ENCODE measurements around the gene TNFAIP8L3.
"Not testable (repeated sequence)": the region's sequence is repeated elsewhere in the genome, so short reads cannot be mapped to it uniquely, and the experiment has no call there.

Gene TNFAIP8L3

DNA sequence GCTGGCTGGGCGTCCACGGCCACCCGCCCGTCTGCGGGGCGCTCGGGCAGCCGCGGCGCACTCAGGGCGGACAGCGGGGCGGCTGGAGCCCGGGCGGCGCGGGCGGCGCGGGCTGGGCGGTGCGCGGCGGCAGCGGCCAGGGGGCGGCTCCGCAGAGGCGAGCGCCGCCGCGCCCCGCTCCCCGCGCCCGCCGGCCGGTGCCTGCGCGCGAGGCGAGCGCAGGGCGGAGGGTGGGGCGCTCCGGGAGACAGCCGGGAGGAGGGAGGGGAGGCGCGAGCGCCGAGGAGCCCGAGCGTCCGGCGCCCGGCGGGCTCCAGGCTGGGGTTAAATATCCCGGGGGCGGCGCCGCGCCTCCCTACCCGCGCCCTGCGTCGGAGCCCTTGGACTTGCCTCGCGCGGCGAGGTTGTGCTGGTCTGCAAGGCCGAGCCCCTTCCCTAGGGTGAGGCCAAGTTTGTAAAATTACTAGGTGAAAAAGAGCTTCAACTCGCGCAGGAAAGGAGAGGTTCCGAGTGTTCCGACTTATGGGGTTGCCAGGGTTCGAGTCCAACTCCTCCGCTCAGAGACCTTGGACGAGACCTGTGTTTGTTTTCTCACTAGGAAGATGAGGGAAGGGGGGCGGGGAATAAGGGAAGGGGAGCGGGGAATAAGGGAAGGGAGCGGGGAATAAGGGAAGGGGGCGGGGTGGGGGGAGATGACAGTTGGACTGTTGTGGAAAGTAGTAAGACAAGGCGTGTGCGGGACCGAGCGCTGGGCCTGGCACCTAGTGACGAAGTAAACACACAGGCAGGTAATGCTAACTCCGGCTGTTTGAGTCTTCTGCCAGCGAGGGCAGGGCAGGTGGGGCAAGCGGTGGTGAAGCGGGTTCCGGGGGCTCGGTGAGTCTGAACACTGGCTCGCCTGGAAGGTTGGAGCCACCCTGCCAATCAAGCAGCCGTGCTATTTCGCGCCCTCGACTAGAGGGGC lies at the start of gene TNFAIP8L3:
Gene TNFAIP8L3, minus strand, starts transcription at position 301 of the 964 bp plus-strand sequence. CDS start 311 bp downstream, outside the sequence.
- peak; percentile 7 for DNase-seq

GRCh38 chr15:51144021-51144532 lies 49.4 kb upstream of the TNFAIP8L3 start:
- no peak for DNase-seq

DNA sequence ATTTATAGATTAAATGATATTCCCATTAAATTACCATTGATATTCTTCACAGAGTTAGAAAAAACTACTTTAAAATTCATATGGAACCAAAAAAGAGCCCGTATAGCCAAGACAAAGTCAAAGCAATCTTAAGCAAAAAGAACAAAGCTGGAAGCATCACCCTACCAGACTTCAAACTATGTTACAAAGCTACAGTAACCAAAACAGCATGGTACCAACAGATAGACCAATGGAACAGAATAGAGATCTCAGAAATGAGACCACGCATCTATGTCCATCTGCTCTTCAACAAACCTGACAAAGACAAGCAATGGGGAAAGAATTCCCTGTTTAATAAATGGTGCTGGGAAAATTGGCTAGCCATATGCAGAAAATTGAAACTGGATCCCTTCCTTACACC lies 45.6 kb upstream of the TNFAIP8L3 start:
- not testable (repeated sequence) for DNase-seq

- DNase-seq: no peak
Measured at GRCh38 chr15:51139091-51139490, 44.4 kb upstream of the TNFAIP8L3 start.

DNA sequence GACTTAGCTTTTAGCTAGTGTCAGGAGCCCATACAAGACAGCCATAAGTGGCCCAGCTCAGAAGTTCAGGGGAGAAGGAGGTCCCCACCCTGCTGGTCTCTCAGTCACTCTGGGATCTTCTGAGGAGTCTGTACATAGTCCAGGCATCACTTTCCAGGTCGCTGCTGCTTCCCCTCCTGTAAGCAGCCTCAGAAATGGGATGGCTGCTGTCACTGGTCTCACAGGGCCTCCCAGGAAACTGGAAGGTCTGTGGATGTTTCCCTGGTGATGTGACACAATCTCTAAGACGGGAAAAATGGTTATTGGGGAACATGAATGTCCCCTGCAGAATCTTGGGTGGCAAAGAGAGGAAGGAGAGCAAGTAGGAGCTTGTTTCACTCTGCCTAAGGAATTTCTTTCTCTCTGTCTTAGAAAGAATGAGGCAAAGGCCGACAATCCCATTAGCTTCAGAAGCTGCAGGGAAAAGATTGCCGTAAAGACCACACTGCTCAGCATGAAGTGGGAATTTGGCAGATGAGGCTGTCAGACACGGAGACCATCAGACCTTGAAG lies 43.2 kb upstream of the TNFAIP8L3 start:
- DNase-seq: no peak

- no peak for DNase-seq
Measured at GRCh38 chr15:51137024-51137423, 42.3 kb upstream of the TNFAIP8L3 start.

GRCh38 chr15:51135276-51135675 lies 40.6 kb upstream of the TNFAIP8L3 start:
- no peak for DNase-seq

GRCh38 chr15:51134416-51135199 lies 39.9 kb upstream of the TNFAIP8L3 start:
- no peak for DNase-seq

DNA sequence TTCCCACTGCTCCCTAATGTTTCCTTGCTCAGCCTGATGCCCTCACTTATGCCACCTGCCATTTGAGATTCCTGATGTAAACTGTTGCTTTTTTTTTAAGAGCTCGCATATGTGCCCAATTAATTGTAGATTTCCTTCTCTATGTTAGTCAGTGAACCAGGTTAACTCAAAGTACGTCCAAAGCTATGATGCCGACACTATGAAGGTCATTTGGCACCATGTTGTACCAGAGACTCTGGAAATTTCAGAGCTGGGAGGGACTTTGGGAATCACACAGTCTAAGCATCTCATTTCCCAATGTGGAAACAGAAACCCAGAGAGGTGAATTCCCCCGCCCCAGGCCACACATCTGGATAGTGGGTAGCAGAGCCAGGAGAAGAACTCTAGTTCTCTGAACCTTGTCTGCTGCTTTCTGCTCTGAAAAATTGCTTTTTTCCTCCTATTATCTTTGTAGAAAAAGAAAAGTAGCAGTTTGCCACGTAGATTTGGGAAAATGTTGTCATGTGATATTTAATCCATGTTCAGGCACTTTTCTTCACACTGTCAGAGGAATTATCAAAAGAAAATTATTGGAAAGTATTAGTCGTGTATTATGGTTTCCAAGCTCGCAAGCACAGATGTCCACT lies 38.5 kb upstream of the TNFAIP8L3 start:
- no peak for DNase-seq

- peak; percentile 6 for DNase-seq
Measured at GRCh38 chr15:51132384-51133139, 37.9 kb upstream of the TNFAIP8L3 start.

DNA sequence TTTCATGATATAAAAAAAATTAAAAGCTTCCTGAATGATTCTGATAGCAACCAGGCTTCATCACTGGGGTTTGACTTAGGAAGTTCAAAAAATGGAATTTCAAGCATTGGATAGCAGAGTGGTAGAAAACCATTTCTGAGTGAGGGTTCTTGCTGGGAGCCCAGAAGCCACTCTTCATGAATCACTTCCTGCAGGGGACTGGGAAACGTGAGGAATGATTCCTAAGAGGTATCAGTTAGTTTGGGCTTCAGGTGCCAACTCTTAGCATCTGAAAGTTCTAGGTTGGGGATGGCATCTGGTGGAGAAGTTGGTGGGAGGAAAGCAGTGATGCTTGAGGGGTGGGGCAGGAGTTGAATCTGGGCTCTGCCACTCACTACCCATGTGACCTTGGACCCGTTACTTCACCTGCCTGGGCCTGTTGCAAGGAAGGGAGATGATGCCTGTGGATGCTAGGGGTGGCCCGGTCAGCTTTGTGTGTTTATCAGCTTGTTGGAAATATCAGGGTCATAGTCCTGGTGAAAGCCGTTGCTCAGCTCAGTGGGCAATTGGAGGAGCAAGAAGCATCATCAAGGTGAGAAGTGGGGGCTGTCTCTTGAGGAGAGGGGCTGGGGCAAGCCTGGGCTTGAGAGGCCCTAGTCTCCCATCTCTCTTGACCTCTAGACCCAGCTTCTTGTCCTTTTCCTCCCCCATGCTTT lies 37.0 kb upstream of the TNFAIP8L3 start:
- DNase-seq: no peak

DNA sequence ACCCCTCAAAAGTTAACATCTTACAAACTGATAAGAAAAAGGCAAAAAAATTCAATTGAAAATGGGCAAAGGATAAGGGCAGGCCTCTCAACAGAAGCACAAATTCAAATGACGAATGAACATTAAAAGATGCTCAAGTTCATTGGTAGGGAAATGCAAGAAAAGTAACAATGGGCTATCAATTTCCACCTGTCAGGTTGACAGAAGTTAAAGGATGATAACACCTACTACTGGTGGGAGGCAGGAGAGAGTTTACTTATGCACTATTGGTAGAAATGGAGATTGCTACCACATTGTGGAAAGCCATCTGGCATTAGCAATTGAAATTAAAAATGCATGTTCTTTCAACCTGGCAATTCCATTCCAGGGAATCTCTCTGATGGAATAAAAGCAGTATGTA lies 35.6 kb upstream of the TNFAIP8L3 start:
- DNase-seq: no peak

GRCh38 chr15:51129535-51130188 lies 35.0 kb upstream of the TNFAIP8L3 start:
- peak; percentile 41 for DNase-seq

- DNase-seq: no peak
Measured at GRCh38 chr15:51128701-51129100, 34.0 kb upstream of the TNFAIP8L3 start.

DNA sequence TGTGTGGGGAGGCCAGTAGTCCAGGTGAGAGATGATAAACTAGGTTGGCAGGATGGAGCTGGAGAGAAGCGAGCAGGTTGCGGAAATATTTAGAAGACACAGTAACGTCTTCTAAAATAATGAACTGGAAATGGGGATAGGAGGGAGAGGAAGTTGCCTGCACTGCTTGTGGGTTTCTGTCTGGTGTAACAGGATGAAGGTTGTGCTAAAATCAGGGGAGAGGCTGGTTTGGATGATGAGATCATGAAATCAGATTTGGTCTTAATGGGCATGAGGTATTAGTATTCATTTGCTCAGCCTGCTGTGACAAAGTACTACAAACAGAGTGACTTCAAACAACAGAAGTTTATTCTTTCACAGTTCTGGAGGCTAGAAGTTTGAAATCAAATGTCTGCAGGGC lies 32.1 kb upstream of the TNFAIP8L3 start:
- DNase-seq: no peak

- DNase-seq: not testable (repeated sequence)
Measured at GRCh38 chr15:51123002-51123401, 28.3 kb upstream of the TNFAIP8L3 start.

GRCh38 chr15:51121631-51122225 lies 27.0 kb upstream of the TNFAIP8L3 start:
- no peak for DNase-seq

GRCh38 chr15:51121118-51121517 lies 26.4 kb upstream of the TNFAIP8L3 start:
- no peak for DNase-seq

GRCh38 chr15:51119120-51119519 lies 24.4 kb upstream of the TNFAIP8L3 start:
- DNase-seq: no peak

DNA sequence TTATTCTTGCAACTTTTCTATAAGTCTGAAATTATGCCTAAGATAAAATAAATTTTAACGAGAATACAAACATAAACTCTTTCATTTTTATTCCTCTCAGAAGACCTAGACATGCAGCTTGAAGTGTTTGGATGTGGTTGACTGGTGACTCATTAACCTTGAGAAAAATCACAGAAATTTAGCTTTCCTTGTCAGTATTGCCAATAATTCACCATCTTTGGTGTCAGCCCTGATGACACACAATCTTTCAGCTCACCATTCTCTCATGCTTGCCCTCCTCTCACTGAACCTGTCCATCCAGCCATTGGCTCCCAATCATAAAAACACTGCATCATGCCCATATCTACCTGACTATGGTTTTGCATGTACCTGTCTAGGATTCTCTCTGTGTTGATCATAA lies 22.6 kb upstream of the TNFAIP8L3 start:
- DNase-seq: no peak

All from NCI-H748 treated with DMSO at 0.1 percent for 48 hours (cell line).